ENCODE data around the gene PRKAG2.
A peak's percentile ranks its signal among the peaks of the same experiment; 100 is the strongest.

PRKAG2 gene

DNA sequence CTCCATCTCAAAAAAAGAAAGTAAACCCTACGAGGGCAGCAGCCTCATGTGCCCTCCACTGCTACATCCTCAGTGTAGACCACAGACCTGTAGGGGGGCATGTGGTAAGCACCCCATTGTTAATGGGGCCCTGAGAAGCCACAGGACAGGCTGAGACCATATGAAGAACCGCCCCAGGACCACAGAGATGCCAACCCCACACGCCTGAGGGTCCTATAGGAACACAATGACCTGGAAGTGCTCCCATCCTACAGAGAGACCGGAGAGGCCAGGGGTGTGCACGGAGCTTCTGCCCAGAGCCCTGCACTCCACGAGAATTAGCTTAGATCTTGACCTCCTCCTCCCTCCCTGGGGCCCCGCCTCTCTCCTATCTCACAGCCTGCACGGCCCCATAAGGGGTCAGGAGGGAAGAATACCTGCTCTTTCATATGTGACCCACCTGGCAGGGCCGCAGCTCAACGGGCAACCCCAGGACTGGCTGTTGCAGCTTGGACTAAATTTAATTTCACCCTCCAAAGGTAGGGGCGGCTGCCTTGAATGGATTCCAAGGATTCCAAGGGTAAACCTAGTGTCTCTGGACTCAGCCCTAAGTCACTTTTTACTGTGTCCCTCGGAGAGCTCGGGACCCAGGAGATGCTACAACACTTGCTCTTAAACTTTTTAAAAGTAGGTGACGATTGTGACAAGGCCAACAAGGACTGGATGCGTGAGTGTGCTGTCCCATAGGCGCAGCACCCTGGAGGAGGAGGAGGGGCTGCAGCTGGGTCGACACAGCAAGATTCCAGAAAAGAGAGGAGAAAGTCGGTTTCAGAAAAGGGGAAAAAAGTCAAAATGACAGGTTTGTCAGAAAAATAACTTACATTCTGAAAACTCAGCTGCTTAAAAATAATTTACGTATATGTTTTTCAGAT lies 24.2 kb downstream of the PRKAG2 start:
- TF ChIP-seq FOXM1 (IDR thresholded peaks at IDR 0.05; ENCODE audit: borderline replicate concordance, low read depth), result no peak
- TF ChIP-seq TAF1 (IDR thresholded peaks at IDR 0.05; ENCODE audit: low read depth), result no peak

GRCh38 chr7:151851782-151852181 lies 25.1 kb downstream of the PRKAG2 start:
- TF ChIP-seq CREB1 (IDR thresholded peaks at IDR 0.05; ENCODE audit: low read depth) (no peak), ZBTB7A (IDR thresholded peaks at IDR 0.05; ENCODE audit: low read depth) (no peak), TAF1 (IDR thresholded peaks at IDR 0.05; ENCODE audit: low read depth) (no peak), RAD21 (IDR thresholded peaks at IDR 0.05; ENCODE audit: low read depth) (no peak), EP300 (IDR thresholded peaks at IDR 0.05; ENCODE audit: borderline replicate concordance) (no peak)

DNA sequence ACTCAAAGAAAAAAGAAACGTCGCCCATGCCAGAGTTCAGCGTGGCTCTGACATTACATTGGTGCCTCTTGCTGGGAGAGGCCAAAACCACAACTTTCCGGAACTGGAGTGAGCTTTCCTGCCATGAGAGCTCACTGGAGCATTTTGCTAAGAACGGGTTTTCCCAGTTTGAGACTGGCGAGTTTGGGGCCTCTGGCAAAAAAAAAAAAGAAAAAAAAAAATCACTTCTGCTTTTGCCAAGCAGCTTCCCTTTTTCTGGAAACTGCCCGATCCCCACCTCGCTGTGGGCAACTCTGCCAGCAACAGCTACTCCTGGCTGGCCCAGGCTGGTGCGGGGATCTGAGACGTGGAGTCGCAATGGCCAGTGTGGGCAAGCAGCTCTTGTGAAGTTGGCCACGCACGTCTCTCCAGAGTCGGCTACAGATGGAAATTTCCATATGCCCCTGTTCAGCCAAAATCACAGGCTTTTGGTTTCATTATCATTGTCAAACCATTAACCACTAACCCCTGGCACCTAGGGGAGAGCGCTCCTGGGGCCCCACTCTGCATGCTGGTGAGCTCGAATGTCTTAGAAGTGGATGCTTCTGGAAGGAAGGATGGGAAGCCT lies 25.7 kb downstream of the PRKAG2 start:
- TF ChIP-seq FOXM1 (IDR thresholded peaks at IDR 0.05; ENCODE audit: borderline replicate concordance, low read depth) (no peak), CEBPB (IDR thresholded peaks at IDR 0.05) (no peak), REST (IDR thresholded peaks at IDR 0.05; ENCODE audit: low read depth) (no peak), RAD21 (IDR thresholded peaks at IDR 0.05; ENCODE audit: low read depth) (peak; percentile 22; the same call in 1 of the 2 replicates), TCF12 (IDR thresholded peaks at IDR 0.05; ENCODE audit: low read depth) (peak; percentile 42; the same call in 1 of the 2 replicates), EGR1 (IDR thresholded peaks at IDR 0.05) (no peak), ZBTB7A (IDR thresholded peaks at IDR 0.05; ENCODE audit: low read depth) (no peak), YY1 (IDR thresholded peaks at IDR 0.05; ENCODE audit: low read depth) (no peak), NFIC (IDR thresholded peaks at IDR 0.05) (0 out of 2 replicates have a peak, but pooled peaks have one; percentile 33), TAF1 (IDR thresholded peaks at IDR 0.05; ENCODE audit: low read depth) (no peak), EP300 (IDR thresholded peaks at IDR 0.05; ENCODE audit: borderline replicate concordance) (no peak), TEAD4 (IDR thresholded peaks at IDR 0.05) (peak; percentile 17; the same call in 1 of the 2 replicates), CREB1 (IDR thresholded peaks at IDR 0.05; ENCODE audit: low read depth) (no peak)
- TF ChIP-seq, protein P1, sequence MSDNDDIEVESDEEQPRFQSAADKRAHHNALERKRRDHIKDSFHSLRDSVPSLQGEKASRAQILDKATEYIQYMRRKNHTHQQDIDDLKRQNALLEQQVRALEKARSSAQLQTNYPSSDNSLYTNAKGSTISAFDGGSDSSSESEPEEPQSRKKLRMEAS (IDR thresholded peaks at IDR 0.05), result peak; percentile 76
- TF ChIP-seq, protein P2, sequence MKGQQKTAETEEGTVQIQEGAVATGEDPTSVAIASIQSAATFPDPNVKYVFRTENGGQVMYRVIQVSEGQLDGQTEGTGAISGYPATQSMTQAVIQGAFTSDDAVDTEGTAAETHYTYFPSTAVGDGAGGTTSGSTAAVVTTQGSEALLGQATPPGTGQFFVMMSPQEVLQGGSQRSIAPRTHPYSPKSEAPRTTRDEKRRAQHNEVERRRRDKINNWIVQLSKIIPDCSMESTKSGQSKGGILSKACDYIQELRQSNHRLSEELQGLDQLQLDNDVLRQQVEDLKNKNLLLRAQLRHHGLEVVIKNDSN (IDR thresholded peaks at IDR 0.05), result no peak

DNA sequence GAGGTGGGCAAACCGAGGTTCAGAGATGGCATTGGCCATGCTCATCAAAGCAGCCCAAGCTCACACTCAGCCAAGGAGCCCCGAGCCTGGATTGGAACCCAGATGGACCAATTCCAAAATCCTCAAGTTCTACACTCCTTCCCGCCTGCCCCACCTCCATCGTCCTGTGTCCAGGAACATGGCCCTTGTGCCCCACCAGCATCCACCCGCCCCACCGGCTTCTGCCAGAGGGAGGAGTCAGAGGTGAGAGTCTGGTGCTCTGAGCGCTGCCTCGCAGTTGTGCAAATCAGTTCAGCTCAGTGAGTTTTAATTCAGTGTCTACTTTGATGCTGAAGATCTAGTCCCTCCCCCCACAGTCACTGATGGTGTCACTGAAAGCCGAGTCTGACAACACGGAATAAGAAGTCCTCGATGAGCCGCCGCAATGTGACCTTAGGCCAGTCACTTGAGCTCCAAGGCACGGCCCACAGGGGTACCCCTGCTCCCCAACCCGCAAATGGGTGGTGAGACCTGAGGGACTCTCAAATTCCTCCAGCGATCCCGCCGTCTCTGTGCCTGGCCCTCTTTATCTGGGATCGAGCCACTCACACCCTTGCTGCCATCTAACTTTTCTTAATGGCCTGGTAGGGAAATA lies 26.3 kb downstream of the PRKAG2 start:
- no peak for TF ChIP-seq ZBTB7A (IDR thresholded peaks at IDR 0.05; ENCODE audit: low read depth)
- TF ChIP-seq CEBPB (IDR thresholded peaks at IDR 0.05), result no peak
- no peak for TF ChIP-seq TCF12 (IDR thresholded peaks at IDR 0.05; ENCODE audit: low read depth)

DNA sequence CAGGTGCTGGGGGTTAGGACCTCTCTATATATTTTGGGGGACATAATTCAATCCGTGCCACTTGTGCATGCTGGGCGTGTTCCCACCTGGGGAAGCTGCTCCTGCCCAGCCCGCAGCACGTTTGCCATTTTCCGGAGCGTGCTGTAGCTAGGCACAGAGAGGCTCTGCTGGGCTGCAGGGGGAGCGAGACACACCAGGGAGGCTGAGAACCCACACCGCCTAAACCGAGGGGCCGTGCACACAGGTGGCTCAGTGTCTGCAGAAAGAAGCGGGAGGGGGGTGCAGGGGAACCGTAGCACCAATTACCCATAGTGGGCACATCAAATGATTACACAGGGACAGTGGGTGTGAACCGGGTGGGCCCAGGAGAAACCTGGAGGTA lies 27.0 kb downstream of the PRKAG2 start:
- TF ChIP-seq FOXM1 (IDR thresholded peaks at IDR 0.05; ENCODE audit: borderline replicate concordance, low read depth) (no peak), CEBPB (IDR thresholded peaks at IDR 0.05) (no peak), NFIC (IDR thresholded peaks at IDR 0.05) (no peak), YY1 (IDR thresholded peaks at IDR 0.05; ENCODE audit: low read depth) (no peak), REST (IDR thresholded peaks at IDR 0.05; ENCODE audit: low read depth) (no peak), CREB1 (IDR thresholded peaks at IDR 0.05; ENCODE audit: low read depth) (no peak), TEAD4 (IDR thresholded peaks at IDR 0.05) (no peak), RAD21 (IDR thresholded peaks at IDR 0.05; ENCODE audit: low read depth) (no peak), TCF12 (IDR thresholded peaks at IDR 0.05; ENCODE audit: low read depth) (no peak), EGR1 (IDR thresholded peaks at IDR 0.05) (no peak), TAF1 (IDR thresholded peaks at IDR 0.05; ENCODE audit: low read depth) (no peak), EP300 (IDR thresholded peaks at IDR 0.05; ENCODE audit: borderline replicate concordance) (no peak), ZBTB7A (IDR thresholded peaks at IDR 0.05; ENCODE audit: low read depth) (no peak)
- TF ChIP-seq, protein P1 (IDR thresholded peaks at IDR 0.05), result no peak
- TF ChIP-seq, protein P2 (IDR thresholded peaks at IDR 0.05), result no peak
